HepG2 (cell line): ENCODE measurements around the gene HBA2.

Experiments
- ADNP ChIP-seq: sonication (generic); formaldehyde crosslinking; IDR thresholded peaks from 2 replicates; pipeline ENCODE4 v1.4.0; 2020; ENCODE audit warnings: missing genetic modification reagents
- BHLHE40 ChIP-seq: IDR thresholded peaks from 2 replicates; pipeline ENCODE4 v1.6.1; 2011; ENCODE audit warnings: low read length, improper control_type of control experiment
- CBX2 ChIP-seq, 2 experiments: fragments of 200-600 bp in 1 of 2; sonication (generic); formaldehyde crosslinking in 1 of 2; IDR thresholded peaks; 2 replicates each; pipeline versions ENCODE4 v1.7.0 to v1.8.1; 2018 to 2022; ENCODE audit warnings: low read depth in 2 of 2, low read length in 1 of 2, mild to moderate bottlenecking in 1 of 2, missing genetic modification reagents in 1 of 2
- EP300 ChIP-seq, 3 experiments: sonication (generic) in 1 of 3; formaldehyde crosslinking in 1 of 3; IDR thresholded peaks; 2 replicates each; pipeline versions ENCODE4 v1.5.1 to v1.6.1; 2011 to 2020; ENCODE audit warnings: low read depth in 2 of 3, low read length in 2 of 3, borderline replicate concordance in 1 of 3, improper control_type of control experiment in 1 of 3, mild to moderate bottlenecking in 1 of 3, missing genetic modification reagents in 1 of 3, moderate library complexity in 1 of 3
- GABPA ChIP-seq, 2 experiments: IDR thresholded peaks; 2 replicates each; pipeline ENCODE4 v1.6.1; 2011 to 2016; ENCODE audit warnings: low read depth in 2 of 2, low read length in 1 of 2, missing biosample characterization in 1 of 2, missing genetic modification characterization in 1 of 2
- MEF2D ChIP-seq: sonication (generic); formaldehyde crosslinking; IDR thresholded peaks from 2 replicates; pipeline ENCODE4 v1.5.1; 2020; ENCODE audit warnings: mild to moderate bottlenecking, missing genetic modification reagents
- MEIS2 ChIP-seq: sonication (generic); formaldehyde crosslinking; IDR thresholded peaks from 2 replicates; pipeline ENCODE4 v1.9.0; 2021; ENCODE audit warnings: mild to moderate bottlenecking, missing genetic modification reagents
- ZBTB8A ChIP-seq: sonication (generic); formaldehyde crosslinking; IDR thresholded peaks from 2 replicates; pipeline ENCODE4 v1.4.0; 2020; ENCODE audit warnings: mild to moderate bottlenecking, low read depth, missing genetic modification reagents, borderline replicate concordance
- ZSCAN21 ChIP-seq: sonication (generic); formaldehyde crosslinking; IDR thresholded peaks from 2 replicates; pipeline ENCODE4 v1.8.0; 2022; ENCODE audit warnings: mild to moderate bottlenecking, missing genetic modification reagents, moderate library complexity, borderline replicate concordance
- TF ChIP-seq, protein P1 (sequence below): sonication (generic); formaldehyde crosslinking; IDR thresholded peaks from 2 replicates; pipeline ENCODE4 v1.9.0; 2021; ENCODE audit warnings: missing genetic modification reagents, borderline replicate concordance
- TF ChIP-seq, protein P2 (sequence below): sonication (generic); formaldehyde crosslinking; IDR thresholded peaks from 2 replicates; pipeline ENCODE4 v1.5.1; 2020; ENCODE audit warnings: missing genetic modification reagents, mild to moderate bottlenecking, borderline replicate concordance
- TF ChIP-seq, protein P3 (sequence below): sonication (generic); formaldehyde crosslinking; IDR thresholded peaks from 2 replicates; pipeline ENCODE4 v1.5.0; 2020; ENCODE audit warnings: mild to moderate bottlenecking, missing genetic modification reagents, moderate library complexity

DNA sequence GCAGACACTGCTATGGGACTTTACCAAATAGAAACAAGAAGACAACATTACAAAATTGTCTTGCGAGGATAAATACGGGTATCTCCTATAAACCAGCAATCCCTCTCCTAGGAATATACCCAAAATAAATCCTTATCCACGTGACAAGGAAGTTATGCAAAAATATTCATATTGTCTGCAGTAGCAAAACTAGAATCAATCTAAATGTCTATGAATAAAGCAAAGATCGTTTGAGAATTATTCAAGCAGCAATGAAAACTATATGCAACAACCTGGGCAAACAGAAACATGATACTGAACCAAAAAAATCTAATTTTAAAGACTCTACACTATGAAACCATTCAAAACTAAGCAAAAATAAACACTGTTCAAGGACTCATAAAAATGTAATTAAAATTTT, 47.3 kb downstream of the HBA2 start:
- TF ChIP-seq ZBTB8A (no peak), EP300 (IDR thresholded peaks at IDR 0.05; ENCODE audit: low read depth in 2 of 2, low read length in 2 of 2) (no peak), EP300 (CRISPR knock-in tag; IDR thresholded peaks at IDR 0.05; ENCODE audit: borderline replicate concordance) (no peak), MEIS2 (CRISPR knock-in tag) (no peak), ZSCAN21 (CRISPR knock-in tag) (no peak), MEF2D (CRISPR knock-in tag) (no peak), CBX2 (IDR thresholded peaks at IDR 0.05; ENCODE audit: low read depth, low read length) (no peak), CBX2 (CRISPR knock-in tag; IDR thresholded peaks at IDR 0.05; ENCODE audit: low read depth) (no peak), BHLHE40 (no peak), ADNP (CRISPR knock-in tag) (no peak), GABPA (IDR thresholded peaks at IDR 0.05; ENCODE audit: low read depth, low read length) (no peak), GABPA (CRISPR knock-in tag; IDR thresholded peaks at IDR 0.05; ENCODE audit: low read depth) (no peak)
- TF ChIP-seq, protein P1, sequence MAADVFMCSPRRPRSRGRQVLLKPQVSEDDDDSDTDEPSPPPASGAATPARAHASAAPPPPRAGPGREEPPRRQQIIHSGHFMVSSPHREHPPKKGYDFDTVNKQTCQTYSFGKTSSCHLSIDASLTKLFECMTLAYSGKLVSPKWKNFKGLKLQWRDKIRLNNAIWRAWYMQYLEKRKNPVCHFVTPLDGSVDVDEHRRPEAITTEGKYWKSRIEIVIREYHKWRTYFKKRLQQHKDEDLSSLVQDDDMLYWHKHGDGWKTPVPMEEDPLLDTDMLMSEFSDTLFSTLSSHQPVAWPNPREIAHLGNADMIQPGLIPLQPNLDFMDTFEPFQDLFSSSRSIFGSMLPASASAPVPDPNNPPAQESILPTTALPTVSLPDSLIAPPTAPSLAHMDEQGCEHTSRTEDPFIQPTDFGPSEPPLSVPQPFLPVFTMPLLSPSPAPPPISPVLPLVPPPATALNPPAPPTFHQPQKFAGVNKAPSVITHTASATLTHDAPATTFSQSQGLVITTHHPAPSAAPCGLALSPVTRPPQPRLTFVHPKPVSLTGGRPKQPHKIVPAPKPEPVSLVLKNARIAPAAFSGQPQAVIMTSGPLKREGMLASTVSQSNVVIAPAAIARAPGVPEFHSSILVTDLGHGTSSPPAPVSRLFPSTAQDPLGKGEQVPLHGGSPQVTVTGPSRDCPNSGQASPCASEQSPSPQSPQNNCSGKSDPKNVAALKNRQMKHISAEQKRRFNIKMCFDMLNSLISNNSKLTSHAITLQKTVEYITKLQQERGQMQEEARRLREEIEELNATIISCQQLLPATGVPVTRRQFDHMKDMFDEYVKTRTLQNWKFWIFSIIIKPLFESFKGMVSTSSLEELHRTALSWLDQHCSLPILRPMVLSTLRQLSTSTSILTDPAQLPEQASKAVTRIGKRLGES (CRISPR knock-in tag): no peak
- TF ChIP-seq, protein P2, sequence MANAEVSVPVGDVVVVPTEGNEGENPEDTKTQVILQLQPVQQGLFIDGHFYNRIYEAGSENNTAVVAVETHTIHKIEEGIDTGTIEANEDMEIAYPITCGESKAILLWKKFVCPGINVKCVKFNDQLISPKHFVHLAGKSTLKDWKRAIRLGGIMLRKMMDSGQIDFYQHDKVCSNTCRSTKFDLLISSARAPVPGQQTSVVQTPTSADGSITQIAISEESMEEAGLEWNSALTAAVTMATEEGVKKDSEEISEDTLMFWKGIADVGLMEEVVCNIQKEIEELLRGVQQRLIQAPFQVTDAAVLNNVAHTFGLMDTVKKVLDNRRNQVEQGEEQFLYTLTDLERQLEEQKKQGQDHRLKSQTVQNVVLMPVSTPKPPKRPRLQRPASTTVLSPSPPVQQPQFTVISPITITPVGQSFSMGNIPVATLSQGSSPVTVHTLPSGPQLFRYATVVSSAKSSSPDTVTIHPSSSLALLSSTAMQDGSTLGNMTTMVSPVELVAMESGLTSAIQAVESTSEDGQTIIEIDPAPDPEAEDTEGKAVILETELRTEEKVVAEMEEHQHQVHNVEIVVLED (CRISPR knock-in tag): no peak
- TF ChIP-seq, protein P3, sequence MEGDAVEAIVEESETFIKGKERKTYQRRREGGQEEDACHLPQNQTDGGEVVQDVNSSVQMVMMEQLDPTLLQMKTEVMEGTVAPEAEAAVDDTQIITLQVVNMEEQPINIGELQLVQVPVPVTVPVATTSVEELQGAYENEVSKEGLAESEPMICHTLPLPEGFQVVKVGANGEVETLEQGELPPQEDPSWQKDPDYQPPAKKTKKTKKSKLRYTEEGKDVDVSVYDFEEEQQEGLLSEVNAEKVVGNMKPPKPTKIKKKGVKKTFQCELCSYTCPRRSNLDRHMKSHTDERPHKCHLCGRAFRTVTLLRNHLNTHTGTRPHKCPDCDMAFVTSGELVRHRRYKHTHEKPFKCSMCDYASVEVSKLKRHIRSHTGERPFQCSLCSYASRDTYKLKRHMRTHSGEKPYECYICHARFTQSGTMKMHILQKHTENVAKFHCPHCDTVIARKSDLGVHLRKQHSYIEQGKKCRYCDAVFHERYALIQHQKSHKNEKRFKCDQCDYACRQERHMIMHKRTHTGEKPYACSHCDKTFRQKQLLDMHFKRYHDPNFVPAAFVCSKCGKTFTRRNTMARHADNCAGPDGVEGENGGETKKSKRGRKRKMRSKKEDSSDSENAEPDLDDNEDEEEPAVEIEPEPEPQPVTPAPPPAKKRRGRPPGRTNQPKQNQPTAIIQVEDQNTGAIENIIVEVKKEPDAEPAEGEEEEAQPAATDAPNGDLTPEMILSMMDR (CRISPR knock-in tag): no peak
